ENCODE results near the gene TRIM42.

Gene TRIM42

GRCh38 chr3:140635276-140635675 is 42.6 kb upstream of the TRIM42 start:
- H3K36me3 ChIP-seq: no peaks in the 10 kb centered on the region
- intact Hi-C loops (cut with DNase I; ENCODE audit: low total_unique reads): no loop called here
- H3K9me3 ChIP-seq: no peaks in the 10 kb centered on the region

GRCh38 chr3:140636406-140637138 is 41.3 kb upstream of the TRIM42 start:
- intact Hi-C loops (cut with DNase I; ENCODE audit: low total_unique reads): no loop called here
- no peak for TF ChIP-seq CTCF (IDR thresholded peaks at IDR 0.05)
- Histone ChIP-seq H3K27me3 (no peaks in the 10 kb centered on the region), H3K9me3 (no peaks in the 10 kb centered on the region), H3K4me1 (peaks cover 0 to 3% (median 0%) of the 10 kb centered on the region in 4 donors), H3K4me3 (no peak overlapping the region), H3K27ac (no peak overlapping the region), H3K36me3 (no peaks in the 10 kb centered on the region)
- DNase-seq: no peak

More at GRCh38 chr3:140635276-140635675, 42.6 kb upstream of the TRIM42 start:
- Histone ChIP-seq H3K27me3 (no peaks in the 10 kb centered on the region), H3K4me1 (peaks cover 0 to 3% (median 0%) of the 10 kb centered on the region in 4 donors), H3K4me3 (no peak overlapping the region), H3K27ac (no peak overlapping the region)
- TF ChIP-seq CTCF (IDR thresholded peaks at IDR 0.05): no peak
- DNase-seq: no peak

GRCh38 chr3:140651287-140651686 is 26.6 kb upstream of the TRIM42 start:
- H3K27me3 ChIP-seq: no peaks in the 10 kb centered on the region
- H3K4me1 ChIP-seq: no peaks in the 10 kb centered on the region
- no peaks in the 10 kb centered on the region for H3K36me3 ChIP-seq
- no peak for DNase-seq
- no peak overlapping the region for H3K27ac ChIP-seq
- no peak overlapping the region for H3K4me3 ChIP-seq
- TF ChIP-seq CTCF (IDR thresholded peaks at IDR 0.05): no peak
- H3K9me3 ChIP-seq: no peaks in the 10 kb centered on the region
- intact Hi-C loops (cut with DNase I; ENCODE audit: low total_unique reads): no loop called here

GRCh38 chr3:140655678-140656077 is 22.2 kb upstream of the TRIM42 start:
- no peaks in the 10 kb centered on the region for H3K4me1 ChIP-seq
- no peak overlapping the region for H3K4me3 ChIP-seq
- DNase-seq: no peak
- no peak for TF ChIP-seq CTCF (IDR thresholded peaks at IDR 0.05)
- H3K9me3 ChIP-seq: no peaks in the 10 kb centered on the region
- no peaks in the 10 kb centered on the region for H3K36me3 ChIP-seq
- intact Hi-C loops (cut with DNase I; ENCODE audit: low total_unique reads): no loop called here
- no peak overlapping the region for H3K27ac ChIP-seq
- H3K27me3 ChIP-seq: no peaks in the 10 kb centered on the region

GRCh38 chr3:140664111-140664510 is 13.8 kb upstream of the TRIM42 start:
- no peak for DNase-seq
- H3K9me3 ChIP-seq: peaks cover 0 to 7% (median 4%) of the 10 kb centered on the region in 3 donors
- H3K27me3 ChIP-seq: no peaks in the 10 kb centered on the region
- intact Hi-C loops (cut with DNase I; ENCODE audit: low total_unique reads): no loop called here
- H3K4me3 ChIP-seq: no peak overlapping the region
- H3K4me1 ChIP-seq: no peaks in the 10 kb centered on the region
- no peak overlapping the region for H3K27ac ChIP-seq
- no peaks in the 10 kb centered on the region for H3K36me3 ChIP-seq
- TF ChIP-seq CTCF (IDR thresholded peaks at IDR 0.05): no peak

Measured in tibial artery (tissue), 4 donors.